HG03039 (cell line): Measurements from ENCODE around the gene MGME1.

Experiments
- ATAC-seq: cut with Tn5 transposase; IDR thresholded peaks from one replicate; pipeline ENCODE4 v1.9.1; 2021; ENCODE audit warnings: mild to moderate bottlenecking, moderate library complexity; ENCODE audit not compliant: unreplicated experiment

MGME1 gene

GRCh38 chr20:17992224-17992637 lies 23.4 kb downstream of the MGME1 start:
- peak; percentile 41 for ATAC-seq

- ATAC-seq: no peak
Observed at GRCh38 chr20:17992847-17993513, 24.2 kb downstream of the MGME1 start.

GRCh38 chr20:17993546-17993945 lies 24.7 kb downstream of the MGME1 start:
- no peak for ATAC-seq

- no peak for ATAC-seq
Observed at GRCh38 chr20:17995967-17996819, 27.4 kb downstream of the MGME1 start.

GRCh38 chr20:17998446-17998845 lies 29.6 kb downstream of the MGME1 start:
- no peak for ATAC-seq

GRCh38 chr20:17999566-17999965 lies 30.7 kb downstream of the MGME1 start:
- ATAC-seq: no peak

- ATAC-seq: no peak
Observed at GRCh38 chr20:18001131-18001921, 32.5 kb downstream of the MGME1 start.

GRCh38 chr20:18003897-18004296 lies 35.1 kb downstream of the MGME1 start:
- no peak for ATAC-seq

GRCh38 chr20:18004384-18005031 lies 35.7 kb downstream of the MGME1 start:
- ATAC-seq: no peak

GRCh38 chr20:18005170-18005989 lies 36.6 kb downstream of the MGME1 start:
- ATAC-seq: peak; percentile 93

GRCh38 chr20:18005990-18006364 lies 37.2 kb downstream of the MGME1 start:
- no peak for ATAC-seq

- no peak for ATAC-seq
Observed at GRCh38 chr20:18006684-18007083, 37.9 kb downstream of the MGME1 start.

GRCh38 chr20:18007534-18008292 lies 38.9 kb downstream of the MGME1 start:
- no peak for ATAC-seq

GRCh38 chr20:18009116-18009515 lies 40.3 kb downstream of the MGME1 start:
- no peak for ATAC-seq

- no peak for ATAC-seq
Observed at GRCh38 chr20:18011482-18011881, 42.7 kb downstream of the MGME1 start.

- no peak for ATAC-seq
Observed at GRCh38 chr20:18011951-18012645, 43.3 kb downstream of the MGME1 start.

GRCh38 chr20:18012901-18013300 lies 44.1 kb downstream of the MGME1 start:
- no peak for ATAC-seq

GRCh38 chr20:18014411-18014810 lies 45.6 kb downstream of the MGME1 start:
- ATAC-seq: no peak

GRCh38 chr20:18016772-18017171 lies 48.0 kb downstream of the MGME1 start:
- no peak for ATAC-seq
